Measurements from ENCODE around the gene SLC9A7.

Gene SLC9A7

DNA sequence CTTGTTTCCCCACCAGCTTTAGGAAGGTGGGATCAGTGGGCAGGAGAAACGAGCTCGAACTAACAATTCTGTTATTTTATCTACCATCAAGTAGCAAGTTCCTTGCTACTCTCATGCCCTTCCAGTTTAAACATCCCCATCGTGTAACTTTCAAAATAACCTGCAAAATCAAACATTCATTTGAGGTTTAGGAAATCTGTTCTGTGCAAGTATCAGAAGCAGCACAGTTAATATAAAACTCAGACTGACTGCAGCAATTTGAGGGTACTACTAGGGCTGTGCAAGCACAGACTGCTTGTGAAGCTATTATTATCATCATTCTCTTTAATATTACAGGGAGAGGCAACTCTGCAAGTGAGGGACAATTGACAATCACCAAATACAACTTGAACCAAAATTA lies 137.3 kb downstream of the SLC9A7 start:
- TF ChIP-seq, protein P1, sequence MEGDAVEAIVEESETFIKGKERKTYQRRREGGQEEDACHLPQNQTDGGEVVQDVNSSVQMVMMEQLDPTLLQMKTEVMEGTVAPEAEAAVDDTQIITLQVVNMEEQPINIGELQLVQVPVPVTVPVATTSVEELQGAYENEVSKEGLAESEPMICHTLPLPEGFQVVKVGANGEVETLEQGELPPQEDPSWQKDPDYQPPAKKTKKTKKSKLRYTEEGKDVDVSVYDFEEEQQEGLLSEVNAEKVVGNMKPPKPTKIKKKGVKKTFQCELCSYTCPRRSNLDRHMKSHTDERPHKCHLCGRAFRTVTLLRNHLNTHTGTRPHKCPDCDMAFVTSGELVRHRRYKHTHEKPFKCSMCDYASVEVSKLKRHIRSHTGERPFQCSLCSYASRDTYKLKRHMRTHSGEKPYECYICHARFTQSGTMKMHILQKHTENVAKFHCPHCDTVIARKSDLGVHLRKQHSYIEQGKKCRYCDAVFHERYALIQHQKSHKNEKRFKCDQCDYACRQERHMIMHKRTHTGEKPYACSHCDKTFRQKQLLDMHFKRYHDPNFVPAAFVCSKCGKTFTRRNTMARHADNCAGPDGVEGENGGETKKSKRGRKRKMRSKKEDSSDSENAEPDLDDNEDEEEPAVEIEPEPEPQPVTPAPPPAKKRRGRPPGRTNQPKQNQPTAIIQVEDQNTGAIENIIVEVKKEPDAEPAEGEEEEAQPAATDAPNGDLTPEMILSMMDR (IDR thresholded peaks at IDR 0.05; ENCODE audit: insufficient read depth, low read depth, low read length, missing control alignments): no peak
- H3K4me3 ChIP-seq (ENCODE audit: low read depth, low read length): no peak overlapping the region
- no peak for DNase-seq (ENCODE audit: low read depth)

DNA sequence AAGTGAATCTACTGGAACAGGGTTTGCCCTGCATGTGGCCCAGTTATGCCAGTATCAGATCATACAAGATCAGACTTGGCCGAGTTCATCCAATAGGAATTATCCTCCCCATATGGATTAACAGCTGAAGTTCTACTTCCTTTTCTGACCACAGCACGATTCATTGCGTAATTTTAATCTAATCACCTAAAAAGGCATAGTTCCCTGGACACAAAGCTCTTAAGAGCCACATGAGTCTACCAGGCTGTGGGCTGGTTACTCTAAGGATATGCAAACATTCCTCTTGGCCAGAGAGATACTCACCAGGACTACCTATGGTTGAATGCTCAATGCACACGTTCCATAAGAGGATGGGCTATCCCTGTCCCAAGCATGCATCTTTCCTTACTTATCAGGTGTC lies 138.4 kb downstream of the SLC9A7 start:
- no peak for DNase-seq (ENCODE audit: low read depth)
- H3K4me3 ChIP-seq (ENCODE audit: low read depth, low read length): no peak overlapping the region
- TF ChIP-seq, protein P1 (IDR thresholded peaks at IDR 0.05; ENCODE audit: insufficient read depth, low read depth, low read length, missing control alignments): no peak

DNA sequence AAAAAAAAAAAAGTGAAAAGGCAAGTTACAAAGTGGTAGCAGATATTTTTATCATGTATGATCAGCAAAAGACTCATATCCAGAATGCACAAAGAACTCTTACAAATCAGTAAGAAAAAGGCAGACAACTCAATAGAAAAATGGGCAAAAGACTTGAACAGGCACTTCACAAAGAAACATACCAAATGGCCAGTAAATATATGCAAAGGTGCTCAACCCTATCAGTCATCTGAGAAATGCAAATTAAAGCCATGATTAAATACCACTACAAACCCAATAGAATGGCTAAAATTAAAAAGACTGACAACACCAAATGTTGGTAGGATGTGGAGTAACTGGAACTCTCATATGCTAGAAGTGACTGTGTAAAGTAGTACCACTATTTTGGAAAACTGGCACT lies 140.0 kb downstream of the SLC9A7 start:
- DNase-seq (ENCODE audit: low read depth): no peak
- H3K4me3 ChIP-seq (ENCODE audit: low read depth, low read length): no peak overlapping the region
- TF ChIP-seq, protein P1 (IDR thresholded peaks at IDR 0.05; ENCODE audit: insufficient read depth, low read depth, low read length, missing control alignments): no peak

DNA sequence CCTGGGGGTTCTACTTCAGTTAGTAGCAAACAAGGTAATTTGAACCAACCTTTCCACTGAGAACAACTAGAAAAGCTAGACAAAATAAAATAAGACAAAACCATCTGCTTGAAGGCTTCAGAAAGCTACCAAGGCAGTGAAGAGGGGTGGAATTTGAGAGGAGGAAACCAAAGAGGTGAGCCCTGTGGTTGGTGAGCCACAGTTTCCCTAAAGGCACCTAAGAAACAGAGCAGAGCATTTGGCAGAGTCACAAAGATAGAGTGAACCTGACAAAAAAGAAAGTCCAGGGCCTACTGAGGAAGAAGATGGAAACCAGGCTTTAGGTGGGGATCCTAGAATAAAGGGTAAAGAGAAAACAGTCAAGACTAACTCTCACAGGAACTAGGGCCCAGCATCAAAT lies 141.0 kb downstream of the SLC9A7 start:
- no peak overlapping the region for H3K4me3 ChIP-seq (ENCODE audit: low read depth, low read length)
- DNase-seq (ENCODE audit: low read depth): no peak
- TF ChIP-seq, protein P1 (IDR thresholded peaks at IDR 0.05; ENCODE audit: insufficient read depth, low read depth, low read length, missing control alignments): no peak

DNA sequence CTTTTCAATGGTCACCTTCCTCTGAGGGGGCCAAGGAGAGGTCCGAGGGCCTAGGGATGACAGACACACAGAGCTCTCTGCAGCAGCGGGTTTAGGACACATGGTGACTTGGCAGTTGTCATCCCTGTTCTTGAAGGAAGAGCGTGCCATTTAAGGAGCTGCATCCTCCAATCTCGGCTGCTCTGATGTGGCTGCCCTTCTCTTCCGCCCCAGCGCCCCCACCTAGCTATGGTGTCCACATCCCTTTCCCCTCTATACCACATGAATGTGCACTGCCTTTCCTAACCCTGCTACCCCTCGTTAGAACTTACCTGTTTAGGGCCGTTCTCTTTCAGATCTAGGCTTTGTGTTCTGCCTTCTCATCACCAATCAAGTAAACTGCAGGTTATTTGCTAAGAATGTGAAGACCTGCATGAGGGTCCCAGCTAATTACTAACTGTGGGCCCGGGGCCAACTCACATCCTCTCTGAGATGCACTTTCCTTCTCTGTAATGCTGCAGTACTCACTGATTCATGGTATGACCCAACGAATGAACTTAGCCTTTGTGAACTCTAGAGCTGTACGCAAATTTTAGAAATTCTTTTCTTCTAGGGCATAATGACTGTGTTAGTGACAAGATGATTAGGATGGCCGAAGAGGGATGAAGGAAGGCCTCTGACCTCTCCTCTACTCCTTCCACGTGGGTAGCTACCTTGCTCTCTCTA lies 147.1 kb downstream of the SLC9A7 start:
- TF ChIP-seq, protein P1 (IDR thresholded peaks at IDR 0.05; ENCODE audit: insufficient read depth, low read depth, low read length, missing control alignments): no peak
- no peak overlapping the region for H3K4me3 ChIP-seq (ENCODE audit: low read depth, low read length)
- no peak for DNase-seq (ENCODE audit: low read depth)

DNA sequence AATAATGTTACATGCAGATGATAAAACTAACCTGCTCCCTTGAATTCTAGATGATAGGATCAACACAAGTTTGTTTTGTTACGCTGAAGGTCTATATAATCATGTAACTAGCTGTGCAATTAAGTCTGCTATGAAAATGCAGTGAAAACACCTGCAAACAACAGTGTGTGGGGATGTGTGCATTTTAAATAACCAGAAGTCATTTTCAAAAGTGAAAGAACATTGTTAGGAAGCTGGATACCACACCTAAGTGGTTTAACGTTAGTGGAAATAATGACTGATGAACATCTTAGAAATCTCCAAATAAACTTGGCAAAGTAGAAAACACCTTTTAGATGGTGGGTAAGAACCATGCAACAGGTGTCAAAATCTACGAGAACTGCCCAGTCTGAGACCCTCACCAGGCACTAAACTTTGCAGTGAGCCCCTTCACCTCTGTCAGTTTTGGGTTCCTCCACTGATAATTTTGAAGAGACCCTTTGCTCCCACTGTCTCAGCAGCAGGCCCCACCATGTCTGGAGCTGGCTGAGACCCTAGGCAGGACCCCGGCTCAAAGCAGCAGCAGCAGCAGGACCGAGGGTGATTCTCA lies 148.8 kb downstream of the SLC9A7 start:
- no peak for DNase-seq (ENCODE audit: low read depth)
- TF ChIP-seq, protein P1 (IDR thresholded peaks at IDR 0.05; ENCODE audit: insufficient read depth, low read depth, low read length, missing control alignments): no peak

DNA sequence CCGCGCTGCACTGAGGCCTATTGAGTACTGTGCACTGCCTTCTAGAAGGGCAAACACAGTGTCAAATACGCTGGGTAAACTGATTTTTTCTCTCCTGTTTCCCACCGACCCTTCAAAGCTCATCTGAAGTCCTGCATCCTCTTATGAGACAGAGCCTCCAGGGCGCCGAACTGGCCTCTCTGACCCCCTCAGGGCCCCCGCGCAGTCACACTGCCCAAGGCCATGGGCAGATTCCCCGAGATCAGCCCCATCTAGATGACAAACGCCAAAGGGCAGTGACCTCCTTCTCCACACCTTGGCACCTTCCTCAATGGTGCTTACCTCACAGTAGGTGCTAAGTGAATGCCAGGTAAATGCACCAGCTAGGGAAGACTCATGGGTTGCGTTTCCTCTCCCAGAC lies 151.0 kb downstream of the SLC9A7 start:
- TF ChIP-seq, protein P1 (IDR thresholded peaks at IDR 0.05; ENCODE audit: insufficient read depth, low read depth, low read length, missing control alignments): no peak
- no peak for DNase-seq (ENCODE audit: low read depth)
- no peak overlapping the region for H3K4me3 ChIP-seq (ENCODE audit: low read depth, low read length)

More for the DNA sequence above, 148.8 kb downstream of the SLC9A7 start:
- no peak overlapping the region for H3K4me3 ChIP-seq (ENCODE audit: low read depth, low read length)
